Measurements from ENCODE around the gene ARHGAP8. TPM values are rescaled to one million over a fixed set of nuclear protein-coding genes. Genes with fewer than 3 reads are reported as not detected.

The ARHGAP8 gene
- total RNA-seq, 3 donors from 2014 or later (not counting 1 experiment from before 2014, with no cell fraction given) = 23.6 to 32.6 (median 26.5) TPM

GRCh38 chr22:44705022-44705297, 47.4 kb upstream of the ARHGAP8 start:
- 92% methylated on average over 4 of the region's 4 CpGs for WGBS (ENCODE audit: insufficient coverage)

GRCh38 chr22:44706488-44706887, 45.9 kb upstream of the ARHGAP8 start:
- Mint-ChIP-seq H3K36me3 (no peaks in the 10 kb centered on the region), H3K27me3 (ENCODE audit: low read depth in 2 of 2) (no peaks in the 10 kb centered on the region), H3K4me1 (peaks cover 49 to 77% of the 10 kb centered on the region in 2 donors), H3K27ac (no peak overlapping the region), H3K9me3 (no peaks in the 10 kb centered on the region), H3K4me3 (no peak overlapping the region)
- Histone ChIP-seq H3K4me3 (ENCODE audit: low read length) (no peak overlapping the region), H3K9me3 (ENCODE audit: control insufficient read depth, insufficient read depth, low read length) (no peaks in the 10 kb centered on the region), H3K36me3 (ENCODE audit: control insufficient read depth, insufficient read depth, low read length) (peaks cover 6% of the 10 kb centered on the region), H3K27me3 (ENCODE audit: control insufficient read depth, insufficient read depth, low read length) (no peaks in the 10 kb centered on the region), H3K27ac (ENCODE audit: low read length) (no peak overlapping the region), H3K4me1 (ENCODE audit: control insufficient read depth, insufficient read depth, low read length) (peaks cover 85% of the 10 kb centered on the region)
- no peak for TF ChIP-seq CTCF (IDR thresholded peaks at IDR 0.05)
- 83% methylated on average over 6 of the region's 8 CpGs for WGBS (ENCODE audit: insufficient coverage)
- ATAC-seq (no peak), DNase-seq (no peak)
- intact Hi-C loops (cut with micrococcal nuclease) = no loop called here

More at GRCh38 chr22:44705022-44705297, 47.4 kb upstream of the ARHGAP8 start:
- Mint-ChIP-seq H3K27me3 (ENCODE audit: low read depth in 2 of 2) (no peaks in the 10 kb centered on the region), H3K27ac (no peak overlapping the region), H3K4me1 (peaks cover 41 to 67% of the 10 kb centered on the region in 2 donors), H3K9me3 (no peaks in the 10 kb centered on the region), H3K36me3 (no peaks in the 10 kb centered on the region), H3K4me3 (peak overlapping the region; percentile 74)
- H3K27me3 ChIP-seq (ENCODE audit: control insufficient read depth, insufficient read depth, low read length) = no peaks in the 10 kb centered on the region
- intact Hi-C loops (cut with micrococcal nuclease) = no loop called here
- no peak overlapping the region for H3K27ac ChIP-seq (ENCODE audit: low read length)
- DNase-seq (no peak), ATAC-seq (no peak)
- H3K36me3 ChIP-seq (ENCODE audit: control insufficient read depth, insufficient read depth, low read length) = peaks cover 6% of the 10 kb centered on the region
- H3K9me3 ChIP-seq (ENCODE audit: control insufficient read depth, insufficient read depth, low read length) = no peaks in the 10 kb centered on the region
- H3K4me3 ChIP-seq (ENCODE audit: low read length) = no peak overlapping the region
- H3K4me1 ChIP-seq (ENCODE audit: control insufficient read depth, insufficient read depth, low read length) = peaks cover 80% of the 10 kb centered on the region
- TF ChIP-seq CTCF (IDR thresholded peaks at IDR 0.05) = no peak

- Histone ChIP-seq H3K27me3 (ENCODE audit: control insufficient read depth, insufficient read depth, low read length) (no peaks in the 10 kb centered on the region), H3K9me3 (ENCODE audit: control insufficient read depth, insufficient read depth, low read length) (no peaks in the 10 kb centered on the region), H3K4me3 (ENCODE audit: low read length) (no peak overlapping the region), H3K36me3 (ENCODE audit: control insufficient read depth, insufficient read depth, low read length) (peaks cover 6% of the 10 kb centered on the region), H3K27ac (ENCODE audit: low read length) (peak overlapping the region; percentile 23), H3K4me1 (ENCODE audit: control insufficient read depth, insufficient read depth, low read length) (peaks cover 89% of the 10 kb centered on the region)
- Mint-ChIP-seq H3K27me3 (ENCODE audit: low read depth in 2 of 2) (no peaks in the 10 kb centered on the region), H3K36me3 (no peaks in the 10 kb centered on the region), H3K4me3 (no peak overlapping the region), H3K27ac (no peak overlapping the region), H3K4me1 (peaks cover 50 to 80% of the 10 kb centered on the region in 2 donors), H3K9me3 (no peaks in the 10 kb centered on the region)
- DNase-seq (no peak), ATAC-seq (no peak)
- TF ChIP-seq CTCF (IDR thresholded peaks at IDR 0.05) = no peak
- intact Hi-C loops (cut with micrococcal nuclease) = no loop called here
- 90% methylated on average over 10 of the region's 10 CpGs for WGBS (ENCODE audit: insufficient coverage)
These were observed 45.2 kb upstream of the ARHGAP8 start for GRCh38 chr22:44707178-44707577.

GRCh38 chr22:44707752-44708151, 44.6 kb upstream of the ARHGAP8 start:
- Mint-ChIP-seq H3K36me3 (no peaks in the 10 kb centered on the region), H3K27ac (peak overlapping the region in 1 of 2 donors; percentile 41), H3K4me1 (peaks cover 56 to 85% of the 10 kb centered on the region in 2 donors), H3K27me3 (ENCODE audit: low read depth in 2 of 2) (no peaks in the 10 kb centered on the region), H3K4me3 (peak overlapping the region; percentile 3), H3K9me3 (no peaks in the 10 kb centered on the region)
- 93% methylated on average over 11 of the region's 11 CpGs for WGBS (ENCODE audit: insufficient coverage)
- H3K36me3 ChIP-seq (ENCODE audit: control insufficient read depth, insufficient read depth, low read length) = peaks cover 6% of the 10 kb centered on the region
- peaks cover 94% of the 10 kb centered on the region for H3K4me1 ChIP-seq (ENCODE audit: control insufficient read depth, insufficient read depth, low read length)
- no peak for DNase-seq
- ATAC-seq = no peak
- H3K9me3 ChIP-seq (ENCODE audit: control insufficient read depth, insufficient read depth, low read length) = no peaks in the 10 kb centered on the region
- no peak overlapping the region for H3K4me3 ChIP-seq (ENCODE audit: low read length)
- peak overlapping the region; percentile 1 for H3K27ac ChIP-seq (ENCODE audit: low read length)
- TF ChIP-seq CTCF (IDR thresholded peaks at IDR 0.05) = no peak
- intact Hi-C loops (cut with micrococcal nuclease) = no loop called here
- no peaks in the 10 kb centered on the region for H3K27me3 ChIP-seq (ENCODE audit: control insufficient read depth, insufficient read depth, low read length)

All from natural killer cell (primary cell).